NB4 (cell line): ENCODE results near the gene RNU4-1.

Experiments
- DNase-seq: peaks from one replicate; pipeline ENCODE4 v3.0.0; 2010; ENCODE audit warnings: low read depth
- H3K4me3 ChIP-seq: one replicate; pipeline ENCODE4 v1.5.1; 2011; ENCODE audit warnings: mild to moderate bottlenecking, low read depth, low read length, moderate library complexity
- MYC ChIP-seq: IDR thresholded peaks from 2 replicates; pipeline ENCODE4 v1.6.1; 2011; ENCODE audit warnings: low read depth, low read length
- POLR2A ChIP-seq: IDR thresholded peaks from 2 replicates; pipeline ENCODE4 v1.6.1; 2011; ENCODE audit warnings: mild to moderate bottlenecking; ENCODE audit not compliant: insufficient read length; ENCODE audit errors: extremely low read depth
- TF ChIP-seq, protein P1 (sequence below): IDR thresholded peaks from 2 replicates; pipeline ENCODE4 v1.6.1; 2011; ENCODE audit warnings: low read depth, low read length
- TF ChIP-seq, protein P2 (sequence below): IDR thresholded peaks from one replicate; pipeline ENCODE4 v1.5.1; 2012; ENCODE audit warnings: low read depth, low read length

Gene RNU4-1

DNA sequence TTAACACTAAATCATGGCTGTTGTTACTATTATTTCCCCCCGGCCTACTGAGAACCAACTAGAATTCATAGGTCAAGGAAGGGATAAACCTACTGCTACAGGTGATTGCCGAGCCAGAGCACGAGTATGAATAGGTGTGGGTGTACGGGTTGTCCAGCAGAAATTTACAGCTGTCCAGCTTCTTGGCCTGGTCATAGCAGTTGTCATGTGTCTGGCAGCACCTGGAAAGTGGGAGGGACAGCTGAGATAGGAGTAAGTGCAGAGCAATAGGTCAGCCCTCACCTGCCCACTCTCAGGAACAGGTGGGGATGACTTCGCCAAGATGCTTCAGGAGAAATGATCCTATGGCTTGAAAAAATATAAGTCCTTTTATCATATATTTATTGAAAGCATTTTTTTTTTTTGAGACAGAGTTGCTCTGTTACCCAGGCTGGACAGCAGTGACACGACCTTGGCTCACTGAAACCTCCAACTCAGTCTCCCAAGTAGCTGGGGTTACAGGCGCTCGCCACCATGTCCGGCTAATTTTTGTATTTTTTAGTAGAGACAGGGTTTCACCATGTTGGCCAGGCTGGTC lies 31.9 kb upstream of the RNU4-1 start:
- DNase-seq = no peak
- TF ChIP-seq, protein P1, sequence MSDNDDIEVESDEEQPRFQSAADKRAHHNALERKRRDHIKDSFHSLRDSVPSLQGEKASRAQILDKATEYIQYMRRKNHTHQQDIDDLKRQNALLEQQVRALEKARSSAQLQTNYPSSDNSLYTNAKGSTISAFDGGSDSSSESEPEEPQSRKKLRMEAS = no peak
- no peak for TF ChIP-seq POLR2A
- no peak for TF ChIP-seq MYC
- TF ChIP-seq, protein P2, sequence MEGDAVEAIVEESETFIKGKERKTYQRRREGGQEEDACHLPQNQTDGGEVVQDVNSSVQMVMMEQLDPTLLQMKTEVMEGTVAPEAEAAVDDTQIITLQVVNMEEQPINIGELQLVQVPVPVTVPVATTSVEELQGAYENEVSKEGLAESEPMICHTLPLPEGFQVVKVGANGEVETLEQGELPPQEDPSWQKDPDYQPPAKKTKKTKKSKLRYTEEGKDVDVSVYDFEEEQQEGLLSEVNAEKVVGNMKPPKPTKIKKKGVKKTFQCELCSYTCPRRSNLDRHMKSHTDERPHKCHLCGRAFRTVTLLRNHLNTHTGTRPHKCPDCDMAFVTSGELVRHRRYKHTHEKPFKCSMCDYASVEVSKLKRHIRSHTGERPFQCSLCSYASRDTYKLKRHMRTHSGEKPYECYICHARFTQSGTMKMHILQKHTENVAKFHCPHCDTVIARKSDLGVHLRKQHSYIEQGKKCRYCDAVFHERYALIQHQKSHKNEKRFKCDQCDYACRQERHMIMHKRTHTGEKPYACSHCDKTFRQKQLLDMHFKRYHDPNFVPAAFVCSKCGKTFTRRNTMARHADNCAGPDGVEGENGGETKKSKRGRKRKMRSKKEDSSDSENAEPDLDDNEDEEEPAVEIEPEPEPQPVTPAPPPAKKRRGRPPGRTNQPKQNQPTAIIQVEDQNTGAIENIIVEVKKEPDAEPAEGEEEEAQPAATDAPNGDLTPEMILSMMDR = no peak
- H3K4me3 ChIP-seq = no peak overlapping the region

DNA sequence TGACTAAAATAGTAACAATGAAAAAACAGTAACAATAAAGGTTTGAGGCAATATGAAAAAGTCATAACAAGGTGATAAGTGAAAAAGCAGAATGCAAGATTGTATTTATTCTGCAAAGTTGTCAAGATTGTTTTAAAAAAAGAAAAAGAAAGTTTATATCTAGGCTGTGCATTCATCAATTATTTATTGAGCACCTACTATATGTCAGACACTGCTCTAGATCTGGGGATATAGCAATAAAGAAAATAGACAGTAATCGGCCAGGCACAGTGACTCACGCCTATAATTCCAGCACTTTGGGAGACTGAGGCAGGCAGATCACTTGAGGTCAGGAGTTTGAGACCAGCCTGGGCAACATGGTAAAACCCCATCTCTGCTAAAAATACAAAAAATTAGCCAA lies 30.7 kb upstream of the RNU4-1 start:
- TF ChIP-seq, protein P2 = no peak
- TF ChIP-seq, protein P1 = no peak
- no peak for TF ChIP-seq MYC
- TF ChIP-seq POLR2A = no peak
- no peak for DNase-seq
- no peak overlapping the region for H3K4me3 ChIP-seq

DNA sequence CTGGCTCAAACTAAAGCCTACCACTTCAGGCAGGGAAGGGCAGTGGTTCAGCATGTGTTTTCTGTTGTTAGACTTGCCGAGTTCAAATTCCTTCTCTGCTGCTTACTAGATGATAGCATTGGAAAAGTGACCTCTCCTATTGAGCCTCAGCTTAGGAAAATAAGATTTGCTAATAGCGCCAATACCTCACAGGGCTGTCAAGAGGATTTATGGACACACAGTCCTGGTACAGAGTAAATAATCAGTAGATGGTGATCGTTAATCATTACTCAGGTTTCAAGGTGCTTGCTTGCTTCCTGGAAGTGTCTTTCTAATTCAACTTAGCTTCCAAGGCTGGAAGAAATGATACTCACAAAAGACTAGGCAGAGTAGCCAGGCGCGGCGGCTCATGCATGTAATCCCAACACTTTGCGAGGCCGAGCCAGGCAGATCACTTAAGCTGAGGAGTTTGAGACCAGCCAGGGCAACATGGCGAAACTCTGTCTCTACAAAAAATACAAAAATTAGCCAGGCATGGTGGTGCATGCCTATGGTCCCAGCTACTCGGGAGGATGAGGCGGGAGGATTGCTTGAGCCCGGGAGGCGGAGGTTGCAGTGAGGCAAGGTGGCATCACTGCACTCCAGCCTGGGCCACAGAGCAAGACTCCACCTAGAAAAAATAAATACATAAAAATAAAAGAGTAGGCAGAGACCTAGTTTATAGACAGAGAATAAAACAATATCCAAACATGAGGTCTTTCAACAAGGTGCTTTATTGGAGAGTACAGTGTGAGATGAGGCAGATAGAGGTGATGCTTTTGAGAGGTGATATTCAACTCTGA lies 28.6 kb upstream of the RNU4-1 start:
- H3K4me3 ChIP-seq = no peak overlapping the region
- no peak for DNase-seq
- TF ChIP-seq MYC = no peak

DNA sequence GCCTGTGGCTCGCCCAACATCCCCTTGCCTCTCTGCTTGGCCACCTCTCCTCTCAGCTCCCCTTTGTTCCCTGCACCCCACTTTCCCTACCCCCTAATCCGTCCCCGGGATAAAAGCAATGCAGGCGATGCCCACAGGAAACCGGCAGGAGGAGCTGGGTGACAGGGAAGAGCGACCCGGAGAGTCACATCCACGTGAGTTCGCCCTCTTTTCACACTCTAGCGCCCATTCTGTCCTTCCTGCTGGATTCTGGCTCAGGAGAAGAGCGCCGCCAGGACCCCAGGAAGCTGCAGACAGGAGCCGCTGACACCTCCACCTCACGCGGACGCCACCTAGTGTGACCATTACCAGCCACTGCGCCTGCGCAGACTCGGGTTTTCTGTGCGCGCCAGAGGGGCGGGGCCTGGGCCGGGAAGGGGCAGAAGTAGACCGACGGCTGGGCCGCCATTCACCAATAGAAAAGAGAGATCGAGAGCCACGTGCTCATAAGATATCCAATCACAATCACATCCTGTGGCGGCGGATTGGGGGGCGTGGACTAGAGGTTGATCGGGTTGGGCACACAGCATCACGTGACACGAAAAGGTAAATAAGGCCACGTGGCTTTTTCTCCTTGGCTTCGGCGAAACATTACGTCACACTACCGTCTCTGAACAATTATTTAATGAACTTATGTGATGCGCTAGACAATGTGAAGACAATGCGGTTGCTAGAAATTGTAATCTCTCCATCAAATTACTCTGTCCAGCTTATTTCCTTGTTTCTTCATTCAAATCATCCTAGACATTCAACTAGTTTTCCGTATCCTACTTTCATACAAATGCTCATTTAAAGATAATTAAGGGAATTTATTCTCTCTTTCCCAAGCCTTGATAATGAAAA lies 24.4 kb upstream of the RNU4-1 start:
- H3K4me3 ChIP-seq = peak overlapping the region; percentile 80
- TF ChIP-seq, protein P2 = peak; percentile 36
- peak; percentile 90 for TF ChIP-seq MYC
- TF ChIP-seq, protein P1 = peak; percentile 100
- TF ChIP-seq POLR2A = peak; percentile 93
- peak; percentile 100 for DNase-seq

DNA sequence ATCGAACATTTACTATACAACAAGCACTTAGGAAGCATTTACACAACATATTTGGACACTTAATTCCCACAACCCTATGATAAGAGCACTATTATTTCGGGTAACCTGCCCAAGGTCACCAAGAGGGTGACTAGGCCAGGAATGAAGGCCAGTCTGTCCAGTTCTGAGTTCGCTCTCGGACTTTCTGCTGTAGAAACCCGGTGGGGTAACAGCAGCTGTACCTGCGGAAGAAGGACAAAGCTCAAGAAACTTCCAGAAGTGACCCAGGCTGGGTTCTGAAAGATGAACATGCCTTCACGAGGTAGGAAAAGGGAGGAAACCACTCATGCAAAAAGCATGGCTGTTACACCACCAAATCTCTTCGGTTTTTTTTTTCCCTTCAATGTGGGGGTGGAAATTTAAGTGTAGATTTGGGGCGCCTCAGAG lies 23.8 kb upstream of the RNU4-1 start:
- DNase-seq = no peak
- peak overlapping the region; percentile 80 for H3K4me3 ChIP-seq
- TF ChIP-seq POLR2A (no peak), MYC (no peak)
- TF ChIP-seq, protein P1 = no peak
- TF ChIP-seq, protein P2 = no peak

DNA sequence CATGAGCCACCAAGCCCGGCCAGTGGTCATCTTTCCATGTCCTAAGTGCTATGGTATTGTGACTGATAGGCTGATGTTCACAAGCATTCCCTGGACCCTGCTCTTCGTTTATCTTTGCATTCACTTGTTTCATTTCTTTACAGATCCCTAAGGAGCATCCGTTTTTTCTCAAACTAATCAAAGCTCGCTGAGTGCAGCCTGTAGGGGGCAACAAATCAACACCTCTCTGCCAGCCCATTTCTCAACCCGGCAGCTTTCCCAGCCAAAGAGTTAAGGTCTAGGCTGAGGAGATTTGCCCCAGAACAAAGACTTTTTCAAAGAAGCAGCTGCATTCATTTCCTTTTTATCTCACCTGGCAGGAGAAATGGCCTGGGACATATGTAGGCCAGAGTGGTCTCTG lies 21.2 kb upstream of the RNU4-1 start:
- no peak overlapping the region for H3K4me3 ChIP-seq
- peak; percentile 45 for DNase-seq
- TF ChIP-seq, protein P2 = peak; percentile 69
- no peak for TF ChIP-seq POLR2A
